ENCODE results near the gene UHRF2.
"Not testable (repeated sequence)": the region's sequence is repeated elsewhere in the genome, so short reads cannot be mapped to it uniquely, and the experiment has no call there.

UHRF2 gene, protein sequence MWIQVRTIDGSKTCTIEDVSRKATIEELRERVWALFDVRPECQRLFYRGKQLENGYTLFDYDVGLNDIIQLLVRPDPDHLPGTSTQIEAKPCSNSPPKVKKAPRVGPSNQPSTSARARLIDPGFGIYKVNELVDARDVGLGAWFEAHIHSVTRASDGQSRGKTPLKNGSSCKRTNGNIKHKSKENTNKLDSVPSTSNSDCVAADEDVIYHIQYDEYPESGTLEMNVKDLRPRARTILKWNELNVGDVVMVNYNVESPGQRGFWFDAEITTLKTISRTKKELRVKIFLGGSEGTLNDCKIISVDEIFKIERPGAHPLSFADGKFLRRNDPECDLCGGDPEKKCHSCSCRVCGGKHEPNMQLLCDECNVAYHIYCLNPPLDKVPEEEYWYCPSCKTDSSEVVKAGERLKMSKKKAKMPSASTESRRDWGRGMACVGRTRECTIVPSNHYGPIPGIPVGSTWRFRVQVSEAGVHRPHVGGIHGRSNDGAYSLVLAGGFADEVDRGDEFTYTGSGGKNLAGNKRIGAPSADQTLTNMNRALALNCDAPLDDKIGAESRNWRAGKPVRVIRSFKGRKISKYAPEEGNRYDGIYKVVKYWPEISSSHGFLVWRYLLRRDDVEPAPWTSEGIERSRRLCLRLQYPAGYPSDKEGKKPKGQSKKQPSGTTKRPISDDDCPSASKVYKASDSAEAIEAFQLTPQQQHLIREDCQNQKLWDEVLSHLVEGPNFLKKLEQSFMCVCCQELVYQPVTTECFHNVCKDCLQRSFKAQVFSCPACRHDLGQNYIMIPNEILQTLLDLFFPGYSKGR

DNA sequence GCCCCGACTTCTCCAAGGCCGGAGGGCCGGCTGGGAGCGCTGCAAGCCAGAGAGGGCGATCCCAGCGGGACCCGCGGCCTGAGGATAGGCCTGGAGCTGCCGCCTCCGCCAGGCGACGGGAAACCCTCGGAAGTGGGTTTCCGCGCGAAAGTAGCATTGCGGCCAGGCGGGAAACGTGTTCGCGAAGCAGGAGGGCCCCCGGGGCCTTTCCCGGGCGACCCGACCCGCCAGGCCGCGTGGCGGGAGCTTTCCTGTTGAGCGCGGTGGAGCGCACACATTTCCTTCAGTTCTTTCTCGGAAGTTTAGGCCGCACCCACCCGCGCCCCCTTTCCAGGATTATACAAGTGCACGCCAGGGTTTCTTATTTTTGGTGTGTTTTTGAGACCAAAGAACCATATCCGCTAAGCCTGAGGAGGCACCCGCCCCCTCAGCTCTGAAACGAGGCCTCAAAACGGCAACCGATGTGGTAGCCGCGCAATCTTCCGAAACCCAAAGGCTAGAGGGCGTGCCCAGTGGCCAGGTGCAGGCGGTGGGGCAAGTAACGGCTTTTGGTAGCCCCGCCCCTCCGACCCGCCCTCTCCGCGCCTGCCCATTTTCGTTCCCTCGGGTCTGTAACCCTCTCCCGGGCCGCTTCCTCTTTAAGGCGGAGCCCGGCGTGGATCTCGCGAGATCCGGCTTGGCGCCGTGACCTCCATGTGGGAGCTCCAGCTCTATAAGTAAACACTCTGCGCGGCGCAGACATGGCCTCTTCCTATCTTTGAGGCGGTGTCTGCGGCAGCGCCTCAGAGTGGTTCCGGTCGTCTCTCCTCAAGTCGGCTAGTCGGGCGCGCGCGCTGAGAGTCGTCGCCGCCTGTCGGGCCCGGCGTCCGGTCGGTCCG is at the start of gene UHRF2:
Gene UHRF2, plus strand, starts transcription at position 713 of the 878 bp plus-strand sequence. CDS start 292 bp downstream, outside the sequence.
- peak; percentile 94 for DNase-seq

DNA sequence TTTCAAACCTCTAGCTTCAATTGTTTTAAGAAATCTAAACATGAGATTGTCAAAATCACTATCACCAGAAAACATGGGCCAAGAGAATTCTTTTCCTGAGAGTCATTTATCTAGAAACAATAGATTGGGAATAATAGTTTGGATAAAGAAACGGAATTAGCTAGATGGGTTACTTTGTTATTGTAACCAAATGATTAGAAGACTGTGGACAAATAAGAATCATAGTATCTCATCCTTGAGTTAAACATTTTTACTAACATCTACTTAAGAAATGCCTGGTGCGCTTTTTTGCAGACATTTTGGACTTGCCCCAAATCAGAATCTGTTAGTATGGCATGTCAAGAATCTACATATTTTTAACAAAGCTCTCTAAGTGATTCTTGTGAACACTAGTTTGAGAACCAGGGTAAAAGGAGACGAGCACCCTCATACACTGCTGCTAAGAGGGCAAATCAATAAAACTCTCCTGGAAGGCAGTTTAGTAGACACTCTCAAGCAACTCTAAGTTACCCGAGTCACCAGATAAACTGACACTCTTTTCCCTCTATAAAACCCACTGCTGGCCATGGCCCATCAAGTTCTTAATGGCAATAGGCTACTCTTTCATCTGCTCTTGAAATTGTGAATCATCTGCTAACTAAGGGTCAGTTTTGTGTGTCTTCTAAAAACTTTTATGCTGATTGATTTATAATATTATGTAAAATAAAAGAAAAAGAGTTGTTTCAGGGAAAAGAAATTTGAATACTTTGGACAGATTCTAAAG is 45.7 kb upstream of the UHRF2 start:
- DNase-seq, result no peak

DNA sequence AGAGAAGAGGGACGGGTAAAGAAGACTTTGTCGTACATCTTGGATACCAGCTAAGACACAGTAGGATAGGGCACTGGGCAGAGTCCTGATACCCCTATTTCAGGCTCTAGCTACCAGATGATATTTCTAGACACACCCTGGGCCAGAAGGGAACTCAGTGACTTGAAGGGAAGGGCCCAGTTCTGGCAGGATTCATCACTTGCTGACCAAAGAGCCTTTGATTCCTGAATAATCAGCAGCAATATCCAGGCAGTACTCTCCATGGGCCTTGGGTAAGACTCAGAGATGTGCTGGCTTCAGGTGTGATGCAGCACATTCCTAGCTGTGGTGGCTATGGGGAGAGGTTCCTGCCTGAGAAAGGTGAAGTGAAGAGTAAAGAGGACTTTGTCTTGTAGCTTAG is 44.2 kb upstream of the UHRF2 start:
- DNase-seq, result no peak

DNA sequence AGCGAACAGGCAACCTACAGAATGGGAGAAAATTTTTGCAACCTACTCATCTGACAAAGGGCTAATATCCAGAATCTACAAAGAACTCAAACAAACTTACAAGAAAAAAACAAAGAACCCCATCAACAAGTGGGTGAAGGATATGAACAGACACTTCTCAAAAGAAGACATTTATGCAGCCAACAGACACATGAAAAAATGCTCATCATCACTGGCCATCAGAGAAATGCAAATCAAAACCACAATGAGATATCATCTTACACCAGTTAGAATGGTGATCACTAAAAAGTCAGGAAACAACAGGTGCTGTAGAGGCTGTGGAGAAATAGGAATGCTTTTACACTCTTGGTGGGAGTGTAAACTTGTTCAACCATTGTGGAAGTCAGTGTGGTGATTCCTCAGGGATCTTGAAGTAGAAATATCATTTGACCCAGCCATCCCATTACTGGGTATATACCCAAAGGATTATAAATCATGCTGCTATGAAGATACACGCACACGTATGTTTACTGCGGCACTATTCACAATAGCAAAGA is 31.5 kb upstream of the UHRF2 start:
- DNase-seq, result not testable (repeated sequence)

- DNase-seq, result no peak
Measured at GRCh38 chr9:6382681-6383080, 30.3 kb upstream of the UHRF2 start.

GRCh38 chr9:6383551-6384225 is 29.3 kb upstream of the UHRF2 start:
- DNase-seq, result no peak

GRCh38 chr9:6384732-6385131 is 28.3 kb upstream of the UHRF2 start:
- no peak for DNase-seq

DNA sequence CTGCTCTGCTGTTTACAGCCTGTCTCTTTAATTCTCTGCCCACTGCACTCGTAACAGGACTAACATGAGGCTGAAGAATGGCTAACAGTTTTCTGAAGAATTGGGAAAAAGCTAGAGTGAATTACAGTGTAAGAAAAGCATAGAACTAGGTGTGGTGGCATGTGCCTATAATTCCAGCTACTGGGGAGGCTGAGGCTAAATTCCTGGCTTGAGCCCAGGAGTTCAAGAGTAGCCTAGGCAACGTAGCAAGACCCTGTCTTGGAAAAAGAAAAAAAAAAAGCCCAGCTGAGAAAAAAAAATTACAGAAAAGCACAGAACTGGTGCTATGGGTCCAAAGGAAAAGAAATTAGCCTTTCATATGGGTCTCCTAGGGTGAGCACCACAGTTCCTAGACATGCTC is 13.9 kb upstream of the UHRF2 start:
- DNase-seq, result no peak

DNA sequence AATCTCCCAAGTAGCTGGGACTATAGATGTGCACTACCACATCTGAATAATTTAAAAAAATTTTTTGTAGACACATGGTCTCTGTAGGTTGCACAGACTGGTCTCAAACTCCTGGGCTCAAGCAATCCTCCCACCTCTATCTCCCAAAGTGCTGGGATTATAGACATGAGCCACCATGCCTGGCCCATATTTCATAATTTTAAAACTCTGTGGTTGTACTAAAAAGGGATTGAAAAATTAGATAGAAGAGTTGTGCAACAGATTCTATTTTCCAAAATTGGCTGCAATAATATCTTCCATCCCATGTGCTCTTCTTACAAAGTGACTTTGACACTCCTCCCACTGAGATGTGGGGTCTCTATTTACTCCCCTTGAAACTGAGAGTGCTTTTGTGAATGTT is 7.6 kb upstream of the UHRF2 start:
- no peak for DNase-seq

- no peak for DNase-seq
Measured at GRCh38 chr9:6407778-6408177, 5.2 kb upstream of the UHRF2 start.

DNA sequence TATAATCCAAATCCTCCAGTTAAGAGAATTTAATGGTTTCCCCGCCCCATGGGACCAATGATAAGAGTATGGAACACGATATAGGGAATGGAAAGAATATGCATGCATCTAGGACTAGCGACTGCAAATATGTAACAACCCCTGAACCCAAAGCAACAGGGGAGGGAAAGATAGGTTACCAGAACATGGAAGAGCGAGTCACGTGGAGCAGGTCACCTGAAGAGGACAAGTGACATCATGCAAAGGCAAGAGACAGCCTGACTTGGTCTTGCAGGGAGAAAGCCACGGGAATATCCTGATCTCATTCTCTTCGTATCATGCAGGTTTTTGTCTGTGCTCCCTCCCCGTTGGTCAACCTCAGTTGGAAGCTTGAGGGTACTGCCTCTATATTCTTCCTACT is 4.7 kb upstream of the UHRF2 start:
- no peak for DNase-seq

DNA sequence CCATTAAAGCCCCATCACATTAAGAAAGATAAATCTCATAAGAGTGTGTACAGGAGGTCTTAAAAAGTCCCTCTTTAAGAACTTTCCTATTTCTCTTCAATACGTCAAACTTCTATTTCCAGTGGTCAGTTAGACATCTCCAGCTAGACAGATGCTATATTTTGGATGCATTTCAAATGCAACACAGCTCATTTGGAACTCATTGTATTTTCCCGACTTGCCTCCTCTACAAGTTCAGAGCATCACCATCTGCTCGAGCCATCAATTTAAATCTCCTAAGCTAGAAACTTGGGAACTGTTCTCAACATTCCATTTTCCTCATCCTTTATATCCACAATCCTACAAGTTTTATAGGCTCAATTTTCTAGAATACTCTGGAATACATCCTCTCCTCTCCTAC is 3.2 kb upstream of the UHRF2 start:
- DNase-seq, result no peak

DNA sequence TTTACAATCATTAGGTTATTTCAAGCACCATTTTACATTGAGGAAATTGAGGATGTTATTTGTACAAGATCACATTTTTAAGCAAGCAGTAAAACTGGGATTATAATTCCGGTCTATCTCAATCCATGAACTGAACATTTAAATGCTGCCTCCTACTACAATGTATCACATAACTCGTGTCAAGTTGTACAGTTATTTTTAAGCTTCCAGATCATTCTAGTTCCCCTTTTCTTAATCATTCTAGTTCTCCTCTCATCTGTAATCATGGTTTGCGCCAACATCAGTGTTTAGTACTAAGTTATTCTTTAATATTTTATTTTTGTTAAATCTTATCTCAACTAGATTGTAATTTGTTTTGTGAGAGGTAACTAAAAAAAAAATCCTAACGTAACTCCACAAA is 2.4 kb upstream of the UHRF2 start:
- DNase-seq, result no peak

GRCh38 chr9:6413365-6414246 is 607 bp downstream of the UHRF2 start:
- peak; percentile 72 for DNase-seq

- DNase-seq, result no peak
Measured at GRCh38 chr9:6414247-6414641, 1.2 kb downstream of the UHRF2 start.

GRCh38 chr9:6415266-6415665 is 2.3 kb downstream of the UHRF2 start:
- no peak for DNase-seq

DNA sequence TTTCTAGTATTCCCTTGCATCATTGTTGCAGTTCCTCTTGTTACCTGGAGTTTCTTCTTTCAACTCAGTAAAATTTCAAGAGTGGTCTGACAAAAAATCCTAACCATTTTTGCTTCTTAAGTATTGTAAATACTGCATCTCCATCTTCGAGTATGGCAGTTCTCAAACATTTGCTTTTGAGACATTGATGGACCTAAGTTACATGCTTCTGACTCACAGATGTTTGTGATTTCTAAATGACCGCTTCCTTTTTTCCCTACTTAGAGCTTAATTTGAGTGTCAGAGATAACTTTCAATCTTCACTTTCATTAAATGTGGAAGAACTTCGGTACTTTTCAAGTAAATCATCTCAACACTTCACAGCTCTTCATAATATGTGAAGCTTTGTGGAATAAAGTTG is 4.2 kb downstream of the UHRF2 start:
- no peak for DNase-seq

DNA sequence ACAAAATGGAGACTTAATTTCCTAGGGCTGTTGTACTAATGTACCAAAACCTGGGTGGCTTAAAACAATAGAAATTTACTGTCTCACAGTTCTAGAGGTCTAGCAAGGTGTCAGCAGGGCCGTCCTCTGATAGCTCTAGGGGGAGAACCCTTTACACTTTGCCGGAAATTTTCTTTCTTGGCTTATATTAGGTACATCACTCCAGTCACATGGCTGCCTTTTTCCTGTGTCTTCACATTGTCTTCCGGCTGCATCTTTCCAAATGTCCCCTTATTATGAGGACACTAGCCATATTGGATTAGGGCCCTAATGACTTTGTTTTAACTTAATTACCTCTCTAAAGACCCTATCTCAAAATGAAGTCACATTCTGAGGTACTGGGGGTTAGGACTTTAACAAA is 5.8 kb downstream of the UHRF2 start:
- no peak for DNase-seq

DNA sequence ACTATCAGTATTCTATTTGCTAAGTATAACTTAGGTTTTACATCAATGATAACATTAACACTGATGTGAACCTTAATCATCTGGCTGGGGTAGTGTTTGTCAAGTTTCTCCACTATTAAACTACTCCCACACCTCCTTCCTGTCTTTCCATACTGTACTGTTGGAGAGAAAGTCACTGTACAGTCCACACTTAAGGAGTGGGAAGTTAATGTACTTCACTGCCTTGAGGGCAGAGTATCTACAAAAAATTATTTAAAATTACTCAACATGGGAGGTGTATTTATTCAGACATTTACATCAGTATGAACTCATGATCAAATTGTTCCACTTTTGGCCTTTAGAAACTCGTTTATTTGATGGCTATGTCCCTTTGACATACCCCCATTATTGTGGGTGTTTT is 11.9 kb downstream of the UHRF2 start:
- no peak for DNase-seq

- DNase-seq, result no peak
Measured at GRCh38 chr9:6426117-6426516, 13.1 kb downstream of the UHRF2 start.

Measured in NCI-H1105 treated with DMSO at 0.1 percent for 48 hours (cell line).